Measurements from ENCODE around the gene TAS2R41.
"Not testable (repeated sequence)": the region's sequence is repeated elsewhere in the genome, so short reads cannot be mapped to it uniquely, and the experiment has no call there.

The TAS2R41 gene

GRCh38 chr7:143463556-143463955 is 14.1 kb upstream of the TAS2R41 start:
- DNase-seq (ENCODE audit: insufficient read length, low spot score) (no peak), FAIRE-seq (no peak)
- TF ChIP-seq CTCF (IDR thresholded peaks at IDR 0.05; ENCODE audit: insufficient read depth, missing control alignments) = no peak

- no peak for DNase-seq (ENCODE audit: insufficient read length, low spot score)
- FAIRE-seq = no peak
- TF ChIP-seq CTCF (IDR thresholded peaks at IDR 0.05; ENCODE audit: insufficient read depth, missing control alignments) = no peak
Observed at GRCh38 chr7:143463957-143464356, 13.7 kb upstream of the TAS2R41 start.

DNA sequence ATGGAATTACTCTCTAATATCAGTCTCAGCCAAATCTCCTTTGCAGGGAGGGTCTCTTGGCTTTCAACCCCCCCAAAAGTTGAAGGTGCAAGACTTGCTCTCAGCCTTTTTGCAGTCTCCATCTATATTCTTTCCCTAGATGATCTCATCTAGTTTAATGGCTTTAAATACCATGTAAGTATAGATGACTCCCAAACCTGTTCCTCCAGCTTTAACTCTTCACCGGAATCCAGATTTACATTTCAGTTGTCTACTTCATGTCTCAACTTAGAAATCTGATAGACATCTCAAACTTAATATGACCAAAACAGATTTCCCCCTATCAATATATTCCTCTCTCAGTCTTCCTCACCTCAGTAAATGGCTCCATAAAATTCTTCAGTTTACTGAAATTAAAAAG is 9.9 kb upstream of the TAS2R41 start:
- DNase-seq (ENCODE audit: insufficient read length, low spot score) (no peak), FAIRE-seq (no peak)

GRCh38 chr7:143472071-143472689 is 5.5 kb upstream of the TAS2R41 start:
- not testable (repeated sequence) for FAIRE-seq; DNase-seq (ENCODE audit: insufficient read length, low spot score)

More for the DNA sequence above, 9.9 kb upstream of the TAS2R41 start:
- TF ChIP-seq CTCF (IDR thresholded peaks at IDR 0.05; ENCODE audit: insufficient read depth, missing control alignments) = no peak

DNA sequence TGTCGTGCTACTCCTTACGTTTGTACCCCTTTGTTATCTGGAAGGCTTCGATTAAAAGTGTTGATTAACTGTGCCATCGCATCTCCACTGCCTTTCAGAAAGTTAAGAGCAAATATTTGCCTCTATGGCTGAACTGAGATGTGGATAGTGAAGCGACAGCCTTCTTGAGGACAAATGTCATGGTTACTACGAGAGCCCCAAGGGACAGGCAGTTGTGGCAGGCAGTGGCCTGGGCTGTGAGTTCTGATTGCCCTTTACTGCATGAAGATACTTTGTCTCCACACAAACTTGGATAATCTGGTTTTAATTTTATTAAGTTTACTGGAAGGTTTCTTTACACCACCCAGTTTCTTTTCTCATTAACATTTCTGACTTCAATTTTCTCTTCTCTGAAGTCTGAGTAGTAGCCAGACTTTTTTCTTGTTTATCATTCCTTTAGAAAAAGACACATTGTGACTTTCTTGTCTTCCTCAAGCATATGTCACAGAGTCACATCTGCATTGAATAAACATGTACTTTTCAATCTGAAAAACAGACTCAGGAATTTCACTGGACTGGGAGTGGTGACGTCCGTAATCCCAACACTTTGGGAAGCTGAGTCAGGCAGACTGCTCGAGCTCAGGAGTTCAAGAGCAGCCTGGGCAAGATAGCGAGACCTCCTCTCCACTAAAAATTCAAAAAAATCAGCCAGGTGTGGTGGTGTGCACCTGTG is 1.5 kb downstream of the TAS2R41 start:
- DNase-seq (ENCODE audit: insufficient read length, low spot score) (no peak), FAIRE-seq (no peak)
- no peak for TF ChIP-seq CTCF (IDR thresholded peaks at IDR 0.05; ENCODE audit: insufficient read depth, missing control alignments)

DNA sequence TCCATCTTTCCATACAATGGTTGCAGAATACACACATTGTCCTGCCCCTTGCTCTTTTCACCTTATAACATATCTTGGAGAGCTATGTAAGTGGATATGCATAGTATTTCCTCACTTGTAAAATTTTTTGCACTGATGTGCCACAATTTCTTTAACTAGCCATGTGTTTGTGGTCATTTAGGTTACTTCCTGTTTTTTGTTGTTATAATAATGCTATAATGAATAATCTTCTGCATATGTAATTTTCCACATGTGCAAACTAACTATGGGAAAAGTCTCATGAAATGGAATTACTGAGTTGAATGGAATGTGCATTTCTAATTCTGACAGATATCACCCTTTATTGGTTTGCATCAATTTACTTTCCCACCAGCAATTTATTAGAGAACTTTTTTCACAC is 2.8 kb downstream of the TAS2R41 start:
- no peak for TF ChIP-seq CTCF (IDR thresholded peaks at IDR 0.05; ENCODE audit: insufficient read depth, missing control alignments)
- FAIRE-seq = no peak
- DNase-seq (ENCODE audit: insufficient read length, low spot score) = no peak

GRCh38 chr7:143484119-143484518 is 6.4 kb downstream of the TAS2R41 start:
- no peak for FAIRE-seq
- no peak for DNase-seq (ENCODE audit: insufficient read length, low spot score)
- no peak for TF ChIP-seq CTCF (IDR thresholded peaks at IDR 0.05; ENCODE audit: insufficient read depth, missing control alignments)

All from D721Med (cell line).